ENCODE results near the gene ACTR3. TPM values are rescaled to one million over a fixed set of nuclear protein-coding genes. Genes with fewer than 3 reads are reported as not detected.

Gene ACTR3
- total and polyA plus RNA-seq, 7 donors: 34.3 to 113 (median 88.1) TPM

DNA sequence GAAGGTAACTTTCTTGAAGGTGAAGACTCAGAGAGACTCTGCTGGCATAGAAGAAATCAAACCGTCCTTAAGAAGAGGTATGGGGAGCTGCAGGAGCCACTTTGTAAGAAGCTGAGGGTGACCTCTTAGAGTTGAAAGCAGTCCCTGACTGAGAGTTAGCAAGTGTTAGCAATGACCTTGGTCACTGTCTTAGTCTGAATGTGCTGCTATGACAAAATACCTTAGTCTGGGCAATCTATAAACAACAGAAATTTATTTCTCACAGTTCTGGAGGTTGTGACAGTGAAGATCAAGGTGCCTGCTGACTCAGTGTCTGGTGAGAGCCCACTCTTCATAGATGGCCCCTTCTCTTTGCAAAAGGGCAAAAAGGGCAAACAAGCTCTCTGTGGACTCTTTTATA is 35.7 kb upstream of the ACTR3 start:
- DNase-seq: no peak
- 93 to 96% (median 95%) methylated on average over 1 of the region's 1 CpG for WGBS, 3 donors

DNA sequence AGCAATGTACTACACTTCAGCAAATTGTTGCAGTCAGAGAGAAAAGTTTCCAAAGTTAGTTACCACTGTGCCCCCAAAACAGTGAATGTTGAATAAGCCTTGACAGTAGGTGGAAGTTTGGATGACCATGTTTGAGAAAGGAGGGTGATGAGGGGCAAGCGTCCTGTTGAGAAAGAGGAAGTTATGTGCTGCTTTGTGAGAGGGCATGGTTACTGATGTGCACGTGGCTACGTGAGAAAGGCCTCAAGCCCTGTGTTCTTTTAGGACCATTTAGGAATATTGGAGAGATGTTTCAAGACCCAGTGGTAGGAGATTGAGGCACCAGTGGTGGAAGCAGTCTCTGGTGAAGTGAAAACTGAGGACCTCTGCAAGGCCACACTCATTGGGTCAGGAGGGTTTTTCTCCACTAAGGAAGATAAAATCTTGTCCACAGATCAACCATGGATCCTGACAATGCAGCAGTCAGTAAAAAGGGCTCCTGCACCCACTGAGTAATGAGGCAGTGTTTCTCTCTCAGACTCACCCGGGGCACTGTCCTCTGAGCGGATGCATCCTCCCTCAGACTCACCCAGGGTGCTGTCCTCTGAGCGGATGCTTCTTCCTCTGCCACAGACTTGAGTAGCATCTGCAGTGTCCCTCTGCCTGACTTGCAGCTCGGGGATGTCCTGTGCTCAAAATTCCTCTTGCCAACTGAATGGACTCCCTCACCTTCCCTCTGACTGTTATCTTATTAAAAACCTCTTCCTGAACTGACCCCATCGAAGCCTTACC is 34.7 kb upstream of the ACTR3 start:
- Histone ChIP-seq H3K36me3 (ENCODE audit: insufficient read depth in 1 of 2, low read depth in 1 of 2) (no peaks in the 10 kb centered on the region), H3K9me3 (no peaks in the 10 kb centered on the region), H3K27ac (no peak overlapping the region), H3K27me3 (ENCODE audit: insufficient read depth in 3 of 3, low read length in 2 of 3) (no peaks in the 10 kb centered on the region), H3K4me3 (no peak overlapping the region), H3K4me1 (peaks cover 11% of the 10 kb centered on the region)
- TF ChIP-seq CTCF (IDR thresholded peaks at IDR 0.05): no peak
- intact Hi-C loops (cut with DNase I): no loop called here
- ATAC-seq: no peak
- DNase-seq: no peak
- WGBS, 3 donors: 77 to 87% (median 80%) methylated on average over 8 of the region's 8 CpGs

More for the DNA sequence above, 35.7 kb upstream of the ACTR3 start:
- H3K27ac ChIP-seq: no peak overlapping the region
- H3K36me3 ChIP-seq (ENCODE audit: insufficient read depth in 1 of 2, low read depth in 1 of 2): no peaks in the 10 kb centered on the region
- no peaks in the 10 kb centered on the region for H3K9me3 ChIP-seq
- peaks cover 9% of the 10 kb centered on the region for H3K4me1 ChIP-seq
- no peak for TF ChIP-seq CTCF (IDR thresholded peaks at IDR 0.05)
- no peak for ATAC-seq
- H3K4me3 ChIP-seq: no peak overlapping the region
- H3K27me3 ChIP-seq (ENCODE audit: insufficient read depth in 3 of 3, low read length in 2 of 3): no peaks in the 10 kb centered on the region
- intact Hi-C loops (cut with DNase I): no loop called here

DNA sequence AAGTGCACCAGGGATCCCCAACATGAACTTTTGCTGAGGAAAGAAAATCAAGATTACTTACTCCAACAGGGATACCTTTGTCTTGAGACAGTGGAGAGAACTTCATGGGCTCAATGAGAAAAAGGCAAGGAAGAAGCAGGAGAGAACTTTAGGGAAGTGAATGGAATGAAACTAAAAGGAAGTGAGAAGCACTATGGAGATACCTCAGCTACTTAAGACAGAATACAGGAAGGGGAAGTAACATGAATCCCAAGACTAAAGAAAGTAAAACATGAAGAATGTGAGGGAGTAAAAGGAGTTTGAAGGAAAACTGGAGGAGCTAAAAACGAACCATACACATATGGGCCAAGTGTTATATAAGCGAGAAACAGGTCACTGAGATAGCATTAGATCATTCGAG is 32.4 kb upstream of the ACTR3 start:
- Histone ChIP-seq H3K4me3 (no peak overlapping the region), H3K36me3 (ENCODE audit: insufficient read depth in 1 of 2, low read depth in 1 of 2) (no peaks in the 10 kb centered on the region), H3K27ac (no peak overlapping the region), H3K27me3 (ENCODE audit: insufficient read depth in 3 of 3, low read length in 2 of 3) (no peaks in the 10 kb centered on the region), H3K9me3 (no peaks in the 10 kb centered on the region), H3K4me1 (peaks cover 11% of the 10 kb centered on the region)
- intact Hi-C loops (cut with DNase I): no loop called here
- 57 to 86% (median 81%) methylated on average over 3 of the region's 3 CpGs for WGBS, 3 donors
- no peak for TF ChIP-seq CTCF (IDR thresholded peaks at IDR 0.05)
- DNase-seq (no peak), ATAC-seq (no peak)

DNA sequence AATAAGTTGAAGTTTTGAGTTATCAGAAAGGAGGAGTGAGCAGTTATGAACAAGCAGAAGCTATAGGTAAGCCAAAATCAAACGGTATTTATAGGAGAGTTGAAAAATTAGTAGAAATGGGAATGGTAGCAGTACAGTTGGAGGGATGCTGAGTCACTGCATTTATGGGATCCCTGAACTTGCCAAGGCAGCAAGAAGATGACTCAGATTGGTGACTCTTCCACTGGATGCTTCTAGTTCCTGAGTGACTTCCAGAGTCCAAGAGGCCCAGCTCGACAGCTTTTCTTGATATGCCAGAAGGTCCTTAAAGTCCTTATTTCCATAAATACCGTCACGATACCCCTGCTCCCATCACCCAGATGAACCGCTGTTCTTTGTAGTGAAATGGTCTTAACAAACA is 31.1 kb upstream of the ACTR3 start:
- peaks cover 11% of the 10 kb centered on the region for H3K4me1 ChIP-seq
- no peaks in the 10 kb centered on the region for H3K36me3 ChIP-seq (ENCODE audit: insufficient read depth in 1 of 2, low read depth in 1 of 2)
- H3K27ac ChIP-seq: no peak overlapping the region
- intact Hi-C loops (cut with DNase I): no loop called here
- ATAC-seq (peak in 1 of 4 donors; percentile 60), DNase-seq (no peak)
- 78 to 87% (median 85%) methylated on average over 5 of the region's 5 CpGs for WGBS, 3 donors
- TF ChIP-seq CTCF (IDR thresholded peaks at IDR 0.05): no peak
- no peak overlapping the region for H3K4me3 ChIP-seq
- H3K27me3 ChIP-seq (ENCODE audit: insufficient read depth in 3 of 3, low read length in 2 of 3): no peaks in the 10 kb centered on the region
- H3K9me3 ChIP-seq: no peaks in the 10 kb centered on the region

- intact Hi-C loops (cut with DNase I): no loop called here
- no peak overlapping the region for H3K27ac ChIP-seq
- no peaks in the 10 kb centered on the region for H3K36me3 ChIP-seq (ENCODE audit: insufficient read depth in 1 of 2, low read depth in 1 of 2)
- no peak for TF ChIP-seq CTCF (IDR thresholded peaks at IDR 0.05)
- DNase-seq (no peak), ATAC-seq (no peak)
- no peak overlapping the region for H3K4me3 ChIP-seq
- peaks cover 11% of the 10 kb centered on the region for H3K4me1 ChIP-seq
- 85 to 88% (median 86%) methylated on average over 7 of the region's 7 CpGs for WGBS, 3 donors
- H3K9me3 ChIP-seq: no peaks in the 10 kb centered on the region
- H3K27me3 ChIP-seq (ENCODE audit: insufficient read depth in 3 of 3, low read length in 2 of 3): no peaks in the 10 kb centered on the region
Observed at GRCh38 chr2:113861740-113862139, 28.1 kb upstream of the ACTR3 start.
